ENCODE data around the gene HGS.

- TF ChIP-seq POLR2A (IDR thresholded peaks at IDR 0.05; ENCODE audit: low read depth, low read length) = no peak
- no peak for TF ChIP-seq CTCF (IDR thresholded peaks at IDR 0.05; ENCODE audit: extremely low read depth in 1 of 2, insufficient read depth in 1 of 2, low read depth in 1 of 2, low read length in 2 of 2)
- TF ChIP-seq POLR2AphosphoS5 (IDR thresholded peaks at IDR 0.05; ENCODE audit: insufficient read depth, low read depth, low read length) = no peak
- TF ChIP-seq EZH2 (IDR thresholded peaks at IDR 0.05; ENCODE audit: borderline replicate concordance, low read depth, low read length, severe bottlenecking) = no peak
- TF ChIP-seq MYC (IDR thresholded peaks at IDR 0.05; ENCODE audit: low read depth, low read length) = no peak
- no peak for TF ChIP-seq MAX (IDR thresholded peaks at IDR 0.05; ENCODE audit: insufficient read depth, insufficient read length)
- TF ChIP-seq JUN (IDR thresholded peaks at IDR 0.05; ENCODE audit: borderline replicate concordance, insufficient read depth, insufficient read length, low read depth) = no peak
- no peak for TF ChIP-seq FOS (IDR thresholded peaks at IDR 0.05; ENCODE audit: borderline replicate concordance, insufficient read depth, low read length)
Observed at GRCh38 chr17:81682565-81683207, 1.1 kb upstream of the HGS start.

Measured in endothelial cell of umbilical vein (primary cell).